OCI-LY3 (cell line): ENCODE measurements around the gene TSPAN14.

ENCODE experiments used
- H2AFZ ChIP-seq: fragments of 200-600, 300-600 bp; shearing (Covaris generic); 2 replicates; pipeline ENCODE4 v1.6.0; 2014; ENCODE audit warnings: antibody characterized with exemption, low read depth, low read length
- H3K27ac ChIP-seq: fragments of 200-600, 300-600 bp; sonication (generic); 2 replicates; pipeline ENCODE4 v1.5.1; 2014; ENCODE audit warnings: mild to moderate bottlenecking, low read length, moderate library complexity, mixed read lengths
- H3K27me3 ChIP-seq: fragments of 200-600, 300-600 bp; sonication (generic); 2 replicates; pipeline ENCODE4 v1.6.1; 2014; ENCODE audit warnings: low read depth, low read length, mixed read lengths
- H3K36me3 ChIP-seq: fragments of 200-600, 300-600 bp; sonication (generic); replicated peaks from 2 replicates; pipeline ENCODE3; 2014; ENCODE audit warnings: low read depth, low read length, mixed read lengths
- H3K4me1 ChIP-seq: fragments of 300-600, 200-600 bp; sonication (generic); 2 replicates; pipeline ENCODE4 v1.6.1; 2014; ENCODE audit warnings: low read length, mixed read lengths
- H3K4me2 ChIP-seq: fragments of 200-600, 300-600 bp; sonication (generic); 2 replicates; pipeline ENCODE4 v1.6.1; 2014; ENCODE audit warnings: low read length, mixed read lengths
- H3K4me3 ChIP-seq: fragments of 300-600, 200-600 bp; sonication (generic); 2 replicates; pipeline ENCODE4 v1.5.1; 2014; ENCODE audit warnings: antibody characterized with exemption, mild to moderate bottlenecking, low read length, moderate library complexity
- H3K79me2 ChIP-seq: fragments of 300-600, 200-600 bp; shearing (Covaris generic); 2 replicates; pipeline ENCODE4 v1.6.1; 2014; ENCODE audit warnings: mild to moderate bottlenecking, low read length, mixed read lengths
- H3K9ac ChIP-seq: fragments of 300-600, 200-600 bp; shearing (Covaris generic); 2 replicates; pipeline ENCODE4 v1.6.0; 2014; ENCODE audit warnings: mild to moderate bottlenecking, low read length, moderate library complexity
- H3K9me3 ChIP-seq: fragments of 200-600, 300-600 bp; shearing (Covaris generic); 2 replicates; pipeline ENCODE4 v1.6.1; 2014; ENCODE audit warnings: low read length, mixed read lengths; ENCODE audit not compliant: insufficient read depth
- H4K20me1 ChIP-seq: fragments of 200-600, 300-600 bp; sonication (generic); 2 replicates; pipeline ENCODE4 v1.6.1; 2016; ENCODE audit warnings: low read length, mixed read lengths; ENCODE audit not compliant: insufficient read depth
- CTCF ChIP-seq: fragments of 200-600, 300-600 bp; sonication (generic); IDR thresholded peaks from 2 replicates; pipeline ENCODE4 v1.5.1; 2014; ENCODE audit warnings: antibody characterized with exemption, low read length, low read depth
- EZH2phosphoT487 ChIP-seq: fragments of 200-600 bp; shearing (Covaris generic); IDR thresholded peaks from 2 replicates; pipeline ENCODE4 v1.6.1; 2018; ENCODE audit warnings: antibody characterized with exemption, mixed run types, low read depth

TSPAN14 gene

DNA sequence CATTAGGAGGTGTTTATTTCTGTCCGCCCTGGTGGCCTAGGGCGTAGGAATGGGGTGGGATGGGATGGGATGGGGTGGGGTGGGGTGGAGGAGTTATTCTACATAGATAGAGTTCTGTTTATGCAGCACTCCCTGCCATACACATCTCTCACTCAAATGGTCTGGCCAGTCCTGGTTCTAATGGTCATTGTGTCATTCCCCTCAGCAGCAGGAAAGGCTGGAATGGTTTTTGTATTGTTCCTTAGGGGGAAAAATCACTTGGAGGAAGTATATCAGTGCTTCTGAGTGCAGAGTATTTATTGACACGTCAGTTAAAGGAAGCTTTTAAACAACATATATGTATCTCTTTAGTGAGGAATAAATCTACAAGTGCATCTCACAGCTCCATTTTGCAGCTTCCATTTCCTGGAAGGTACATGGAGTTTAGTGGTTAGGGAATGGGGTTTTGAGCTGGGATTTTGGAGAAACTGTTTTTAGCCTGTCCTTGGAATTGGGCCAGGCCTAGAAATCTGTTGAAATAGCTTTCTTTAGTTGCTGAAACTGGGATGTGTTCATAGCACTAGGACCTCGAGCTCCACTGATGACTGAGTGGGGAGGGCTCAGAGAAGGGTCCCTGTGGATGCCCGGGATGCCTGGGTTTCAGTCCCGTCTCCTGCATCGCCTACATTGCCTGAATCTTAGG, 8.3 kb downstream of the TSPAN14 start:
- TF ChIP-seq EZH2phosphoT487 (no peak), CTCF (no peak)
- Histone ChIP-seq H3K27ac (no peak overlapping the region), H2AFZ (no peak overlapping the region), H4K20me1 (peaks cover 53% of the 10 kb centered on the region), H3K79me2 (peaks cover 89% of the 10 kb centered on the region), H3K9ac (no peak overlapping the region), H3K36me3 (peaks cover 4% of the 10 kb centered on the region), H3K9me3 (no peaks in the 10 kb centered on the region; the same call in 1 of the 2 replicates), H3K4me2 (no peak overlapping the region), H3K4me3 (no peak overlapping the region), H3K27me3 (no peaks in the 10 kb centered on the region), H3K4me1 (peaks cover 47% of the 10 kb centered on the region)

GRCh38 chr10:80462981-80463741, 9.1 kb downstream of the TSPAN14 start:
- Histone ChIP-seq H2AFZ (no peak overlapping the region), H3K4me1 (peaks cover 39% of the 10 kb centered on the region), H3K4me3 (no peak overlapping the region), H3K79me2 (peaks cover 89% of the 10 kb centered on the region), H3K9me3 (no peaks in the 10 kb centered on the region; the same call in 1 of the 2 replicates), H3K9ac (no peak overlapping the region), H3K27ac (no peak overlapping the region), H3K4me2 (no peak overlapping the region), H3K36me3 (no peaks in the 10 kb centered on the region), H4K20me1 (peaks cover 52% of the 10 kb centered on the region), H3K27me3 (no peaks in the 10 kb centered on the region)
- TF ChIP-seq CTCF = no peak
- TF ChIP-seq EZH2phosphoT487 = no peak

DNA sequence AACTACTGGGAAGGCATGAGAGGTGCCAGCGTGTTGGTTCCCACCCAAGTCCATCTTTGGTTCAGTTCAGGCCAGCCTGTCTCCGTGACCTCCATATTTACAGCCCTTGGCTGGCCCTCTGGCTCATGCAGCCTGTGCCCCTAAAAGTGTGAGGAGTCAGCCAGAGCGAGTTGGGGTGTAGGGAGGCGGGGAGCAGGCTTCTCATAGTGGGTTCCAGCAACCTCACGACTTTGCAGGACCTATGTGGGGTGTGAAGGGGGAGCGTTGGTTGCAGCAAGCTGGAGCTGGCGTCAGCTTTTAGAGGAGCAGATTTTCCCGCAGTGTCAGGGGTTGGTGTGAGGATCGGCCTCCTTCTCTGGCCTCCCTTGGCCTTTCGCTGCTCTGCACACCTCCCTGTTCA, 9.8 kb downstream of the TSPAN14 start:
- Histone ChIP-seq H3K27me3 (no peaks in the 10 kb centered on the region), H3K4me1 (peaks cover 32% of the 10 kb centered on the region), H2AFZ (no peak overlapping the region), H3K79me2 (peaks cover 82% of the 10 kb centered on the region), H3K9me3 (no peaks in the 10 kb centered on the region; the same call in 1 of the 2 replicates), H3K4me2 (no peak overlapping the region), H3K27ac (no peak overlapping the region), H3K36me3 (no peaks in the 10 kb centered on the region), H3K9ac (no peak overlapping the region), H3K4me3 (no peak overlapping the region), H4K20me1 (peaks cover 45% of the 10 kb centered on the region)
- TF ChIP-seq EZH2phosphoT487 (no peak), CTCF (no peak)
